ENCODE results near the gene ARHGEF2. TPM values are rescaled to one million over a fixed set of nuclear protein-coding genes. Genes with fewer than 3 reads are reported as not detected.

The ARHGEF2 gene
- total and polyA plus RNA-seq, 9 of the 15 experiments (the other 6 are each of a cell fraction or from before 2014, with no cell fraction given) = 7.1 to 162 (median 62.2) TPM

DNA sequence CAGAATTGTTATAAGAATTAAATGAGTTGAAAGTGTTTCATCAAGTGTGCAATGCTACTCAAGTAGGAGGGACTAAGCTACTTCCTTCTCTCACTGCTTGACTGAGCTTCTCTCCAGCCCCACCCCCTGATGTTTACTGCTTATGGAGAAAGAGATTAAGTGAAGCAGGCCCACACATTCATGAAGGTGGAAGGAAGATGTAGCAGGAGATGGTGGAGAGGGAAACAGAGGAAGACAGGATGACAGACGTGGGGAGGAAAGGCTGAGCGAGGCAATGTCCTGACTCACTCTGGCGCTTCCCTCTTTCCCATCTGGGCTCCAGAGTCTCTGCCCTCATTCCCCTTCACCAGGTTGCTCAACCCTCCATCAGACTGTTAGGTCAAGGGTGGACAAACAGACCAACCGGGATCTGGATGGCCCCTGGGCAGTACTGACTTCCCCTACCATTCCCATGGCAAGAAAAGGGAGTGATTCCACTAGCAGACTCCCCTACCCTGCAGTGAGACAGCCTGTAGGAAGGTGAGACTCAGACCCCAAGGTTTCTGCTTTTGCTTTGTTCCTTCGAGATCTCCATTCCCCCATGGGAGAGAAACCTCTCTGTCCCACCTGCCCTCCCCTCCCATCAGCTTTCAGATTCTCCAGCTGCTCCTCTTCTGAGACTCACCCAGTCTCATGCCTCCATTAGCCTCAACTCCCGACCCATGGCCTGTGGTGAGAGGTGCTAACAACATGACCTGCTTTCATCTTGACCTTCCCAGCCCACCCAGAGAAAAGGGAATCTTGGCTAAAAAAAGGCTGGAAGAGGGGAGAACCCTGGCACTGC lies 3.1 kb upstream of the ARHGEF2 start (continued):
- TF ChIP-seq BACH1 (tag; IDR thresholded peaks at IDR 0.05) (peak; percentile 45; the same call in 1 of the 2 replicates), NCOA2 (IDR thresholded peaks at IDR 0.05; ENCODE audit: partially characterized antibody in 2 of 2) (no peak), GTF2E2 (tag; IDR thresholded peaks at IDR 0.05) (no peak), FOS (IDR thresholded peaks at IDR 0.05; ENCODE audit: extremely low read depth, insufficient read length) (no peak), SAFB2 (IDR thresholded peaks at IDR 0.05; ENCODE audit: borderline replicate concordance, low read depth, low read length, severe bottlenecking) (no peak), NRF1 (conservative IDR thresholded peaks at IDR 0.05 in 1 of 2, IDR thresholded peaks at IDR 0.05 in 1 of 2) (0 out of 4 replicates have a peak, but pooled peaks of 1 of the 2 experiments have one; percentile 16), ZNF830 (CRISPR knock-in tag; IDR thresholded peaks at IDR 0.05) (no peak), ZNF121 (CRISPR knock-in tag; conservative IDR thresholded peaks at IDR 0.05) (no peak), ZBTB8A (IDR thresholded peaks at IDR 0.05; ENCODE audit: partially characterized antibody) (no peak), DIDO1 (tag; IDR thresholded peaks at IDR 0.05; ENCODE audit: low read depth) (no peak), CCNT2 (IDR thresholded peaks at IDR 0.05; ENCODE audit: borderline replicate concordance, extremely low read depth, insufficient read length, low read depth, low read length) (no peak), ZNF143 (CRISPR knock-in tag; IDR thresholded peaks at IDR 0.05) (no peak), ZSCAN29 (IDR thresholded peaks at IDR 0.05) (no peak), EZH2 (IDR thresholded peaks at IDR 0.05; ENCODE audit: borderline replicate concordance, low read depth, low read length) (no peak), ZNF24 (IDR thresholded peaks at IDR 0.05) (no peak), PHF8 (IDR thresholded peaks at IDR 0.05; ENCODE audit: borderline replicate concordance, low read length) (no peak), ARNT (IDR thresholded peaks at IDR 0.05) (no peak)
- TF ChIP-seq, protein P1, sequence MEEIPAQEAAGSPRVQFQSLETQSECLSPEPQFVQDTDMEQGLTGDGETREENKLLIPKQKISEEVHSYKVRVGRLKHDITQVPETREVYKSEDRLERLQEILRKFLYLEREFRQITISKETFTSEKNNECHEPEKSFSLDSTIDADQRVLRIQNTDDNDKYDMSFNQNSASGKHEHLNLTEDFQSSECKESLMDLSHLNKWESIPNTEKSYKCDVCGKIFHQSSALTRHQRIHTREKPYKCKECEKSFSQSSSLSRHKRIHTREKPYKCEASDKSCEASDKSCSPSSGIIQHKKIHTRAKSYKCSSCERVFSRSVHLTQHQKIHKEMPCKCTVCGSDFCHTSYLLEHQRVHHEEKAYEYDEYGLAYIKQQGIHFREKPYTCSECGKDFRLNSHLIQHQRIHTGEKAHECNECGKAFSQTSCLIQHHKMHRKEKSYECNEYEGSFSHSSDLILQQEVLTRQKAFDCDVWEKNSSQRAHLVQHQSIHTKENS (CRISPR knock-in tag; IDR thresholded peaks at IDR 0.05) = no peak
- TF ChIP-seq, protein P2, sequence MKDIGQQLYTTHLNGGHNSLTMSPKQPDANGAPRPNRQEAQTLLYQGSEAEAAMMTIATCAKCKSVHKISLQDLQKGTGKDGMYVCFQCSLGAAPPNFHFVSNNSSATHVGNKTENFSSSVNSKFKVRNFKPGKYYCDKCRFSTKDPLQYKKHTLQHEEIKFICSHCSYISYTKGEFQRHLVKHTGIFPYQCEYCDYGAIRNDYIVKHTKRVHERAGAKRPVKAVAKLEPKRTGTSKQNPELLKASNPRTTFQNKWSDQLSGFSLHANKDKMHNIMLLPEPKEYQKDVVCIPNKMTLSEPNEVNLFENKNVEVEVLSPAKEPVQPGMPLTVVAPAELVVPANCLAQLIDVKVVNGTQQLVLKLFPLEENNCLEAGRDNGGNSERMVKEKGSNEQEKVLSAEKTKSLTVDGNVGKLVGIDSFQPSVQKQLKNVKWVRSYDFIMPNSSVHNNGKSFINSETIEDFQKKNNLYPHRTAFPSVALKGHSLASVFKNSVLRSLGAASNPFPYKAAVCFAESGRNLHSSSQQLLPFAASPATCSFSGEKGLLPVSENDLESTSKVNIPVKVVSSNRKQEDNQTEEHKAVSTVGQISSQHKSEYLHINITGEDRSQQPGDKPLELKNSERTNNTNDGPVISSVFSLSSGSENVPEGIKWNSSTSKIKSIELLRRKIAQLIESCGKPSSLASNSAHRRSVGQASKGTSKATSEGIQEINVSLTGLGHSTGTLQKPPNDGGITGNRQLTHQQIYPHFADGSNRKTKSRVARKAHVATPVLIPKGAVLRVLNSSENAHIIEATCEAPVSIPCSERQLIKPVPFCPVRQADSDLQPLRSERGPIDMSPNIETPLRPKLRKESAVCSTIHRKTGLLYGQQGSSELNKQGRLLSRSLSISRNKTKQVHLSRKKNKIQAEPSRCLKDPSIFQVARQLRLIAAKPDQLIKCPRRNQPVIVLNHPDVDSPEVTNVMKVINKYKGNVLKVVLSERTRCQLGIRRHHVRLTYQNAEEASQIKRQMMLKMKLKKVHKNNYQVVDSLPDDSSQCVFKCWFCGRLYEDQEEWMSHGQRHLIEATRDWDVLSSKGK (CRISPR knock-in tag; IDR thresholded peaks at IDR 0.05) = no peak
- TF ChIP-seq, protein P3, sequence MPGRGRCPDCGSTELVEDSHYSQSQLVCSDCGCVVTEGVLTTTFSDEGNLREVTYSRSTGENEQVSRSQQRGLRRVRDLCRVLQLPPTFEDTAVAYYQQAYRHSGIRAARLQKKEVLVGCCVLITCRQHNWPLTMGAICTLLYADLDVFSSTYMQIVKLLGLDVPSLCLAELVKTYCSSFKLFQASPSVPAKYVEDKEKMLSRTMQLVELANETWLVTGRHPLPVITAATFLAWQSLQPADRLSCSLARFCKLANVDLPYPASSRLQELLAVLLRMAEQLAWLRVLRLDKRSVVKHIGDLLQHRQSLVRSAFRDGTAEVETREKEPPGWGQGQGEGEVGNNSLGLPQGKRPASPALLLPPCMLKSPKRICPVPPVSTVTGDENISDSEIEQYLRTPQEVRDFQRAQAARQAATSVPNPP (IDR thresholded peaks at IDR 0.05; ENCODE audit: borderline replicate concordance, insufficient read depth, insufficient read length) = no peak
- TF ChIP-seq, protein P4, sequence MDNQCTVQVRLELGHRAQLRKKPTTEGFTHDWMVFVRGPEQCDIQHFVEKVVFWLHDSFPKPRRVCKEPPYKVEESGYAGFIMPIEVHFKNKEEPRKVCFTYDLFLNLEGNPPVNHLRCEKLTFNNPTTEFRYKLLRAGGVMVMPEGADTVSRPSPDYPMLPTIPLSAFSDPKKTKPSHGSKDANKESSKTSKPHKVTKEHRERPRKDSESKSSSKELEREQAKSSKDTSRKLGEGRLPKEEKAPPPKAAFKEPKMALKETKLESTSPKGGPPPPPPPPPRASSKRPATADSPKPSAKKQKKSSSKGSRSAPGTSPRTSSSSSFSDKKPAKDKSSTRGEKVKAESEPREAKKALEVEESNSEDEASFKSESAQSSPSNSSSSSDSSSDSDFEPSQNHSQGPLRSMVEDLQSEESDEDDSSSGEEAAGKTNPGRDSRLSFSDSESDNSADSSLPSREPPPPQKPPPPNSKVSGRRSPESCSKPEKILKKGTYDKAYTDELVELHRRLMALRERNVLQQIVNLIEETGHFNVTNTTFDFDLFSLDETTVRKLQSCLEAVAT (IDR thresholded peaks at IDR 0.05) = 0 out of 4 replicates have a peak, but pooled peaks of 1 of the 2 experiments have one; percentile 6

Data from K562 (cell line).